Middle frontal gyrus (tissue), 1 donor: ENCODE data around the gene CCAR1.
"Not testable (repeated sequence)": the region's sequence is repeated elsewhere in the genome, so short reads cannot be mapped to it uniquely, and the experiment has no call there.

Experiments used
- DNase-seq: peaks from one replicate; pipeline ENCODE4 v3.0.0-alpha.2; 2015; ENCODE audit warnings: low spot score; ENCODE audit errors: extremely low spot score

CCAR1 gene

GRCh38 chr10:68828083-68828601 is 107.1 kb downstream of the CCAR1 start:
- DNase-seq, result not testable (repeated sequence)

GRCh38 chr10:68828833-68829232 is 107.8 kb downstream of the CCAR1 start:
- no peak for DNase-seq

DNA sequence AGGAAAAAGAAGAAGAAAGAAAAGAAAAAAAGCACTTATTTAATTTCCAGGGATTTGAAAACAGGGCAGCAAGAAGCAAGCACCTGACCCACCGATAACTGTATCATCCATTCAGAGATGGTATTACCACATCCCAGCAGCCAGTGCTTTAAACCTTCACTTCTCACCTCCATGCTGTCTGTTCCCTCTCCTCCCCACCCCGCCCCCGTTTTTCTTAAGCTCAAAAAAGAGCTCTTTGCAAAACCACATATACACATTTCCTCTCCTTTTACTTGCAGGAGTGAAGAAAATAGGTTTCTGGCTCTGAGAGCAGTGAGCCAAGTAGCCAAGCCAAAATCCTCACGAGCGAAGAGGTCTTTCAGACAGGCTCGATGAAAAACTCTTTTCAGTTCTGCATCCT is 108.5 kb downstream of the CCAR1 start:
- DNase-seq, result no peak

DNA sequence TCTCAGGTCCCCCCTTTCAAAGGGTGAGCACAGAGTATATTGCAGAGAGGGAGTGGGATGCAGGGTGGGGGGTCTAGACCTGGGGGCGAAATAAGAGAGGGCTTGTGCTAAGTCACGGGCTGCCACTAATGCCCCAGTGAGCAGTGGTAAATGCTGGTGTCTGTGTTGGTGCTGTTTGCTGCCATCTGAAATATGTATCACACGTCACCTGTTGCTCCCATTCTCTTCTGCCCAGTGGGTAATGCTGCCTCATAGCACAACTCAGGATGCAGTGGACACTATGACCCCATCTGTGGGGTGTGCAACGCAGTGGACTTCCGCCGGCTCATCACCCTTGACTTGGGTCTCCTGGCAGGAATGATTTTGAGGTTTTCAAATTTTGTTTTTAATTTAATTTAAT is 108.9 kb downstream of the CCAR1 start:
- DNase-seq, result no peak

DNA sequence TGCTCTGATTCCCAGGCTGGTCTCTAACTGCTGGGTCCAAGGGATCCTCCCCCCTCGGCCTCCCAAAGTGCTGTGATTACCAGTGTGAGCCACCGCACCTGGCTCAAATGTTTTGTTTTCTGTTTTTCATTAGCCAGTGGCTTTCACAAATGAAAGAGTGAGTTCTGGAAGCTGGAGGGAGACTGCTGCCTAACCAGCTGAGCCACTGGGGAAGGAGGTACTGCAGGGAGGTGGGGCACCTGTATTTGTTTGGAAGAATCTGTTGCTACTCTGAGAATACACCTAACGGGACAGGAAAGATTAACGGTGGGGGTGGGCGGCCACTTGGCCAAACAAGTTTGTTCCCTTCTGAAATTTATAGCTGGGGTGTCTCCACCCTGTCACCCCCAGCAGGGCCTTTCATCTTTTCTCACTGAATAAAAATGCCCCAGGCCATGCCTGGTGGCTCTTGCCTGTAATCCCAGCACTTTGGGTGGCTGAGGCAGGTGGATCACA is 111.0 kb downstream of the CCAR1 start:
- DNase-seq, result no peak

GRCh38 chr10:68832601-68833000 is 111.6 kb downstream of the CCAR1 start:
- no peak for DNase-seq

- no peak for DNase-seq
Observed at GRCh38 chr10:68837626-68838322, 116.7 kb downstream of the CCAR1 start.

DNA sequence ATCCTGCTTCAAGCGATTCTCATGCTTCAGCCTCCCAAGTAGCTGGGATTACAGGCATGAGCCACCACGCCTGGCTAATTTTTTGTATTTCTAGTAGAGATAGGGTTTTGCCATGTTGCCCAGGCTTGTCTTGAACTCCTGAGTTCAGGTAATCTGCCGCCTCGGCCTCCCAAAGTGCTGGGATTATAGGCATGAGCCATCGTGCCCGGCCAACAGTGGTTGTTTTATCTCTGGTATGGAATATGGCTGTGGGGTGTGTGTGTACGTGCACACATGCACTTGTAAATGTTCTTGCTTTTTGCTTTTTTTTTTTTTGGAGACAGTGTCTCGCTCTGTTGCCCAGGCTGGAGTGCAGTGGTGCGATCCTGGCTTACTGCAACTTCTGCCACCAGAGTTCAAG is 119.6 kb downstream of the CCAR1 start:
- not testable (repeated sequence) for DNase-seq
